ENCODE data around the gene EARS2.

GRCh38 chr16:23519282-23519681 is 37.9 kb downstream of the EARS2 start:
- no peak for TF ChIP-seq TAF1 (IDR thresholded peaks at IDR 0.05; ENCODE audit: low read depth, low read length)
- TF ChIP-seq POLR2AphosphoS5 (IDR thresholded peaks at IDR 0.05; ENCODE audit: low read depth, low read length): no peak
- no peak for TF ChIP-seq POLR2A (IDR thresholded peaks at IDR 0.05; ENCODE audit: low read depth, low read length)
